Calu3 (cell line): ENCODE measurements around the gene ADI1. TPM values are rescaled to one million over a fixed set of nuclear protein-coding genes. Genes with fewer than 3 reads are reported as not detected.
"Not testable (repeated sequence)": the region's sequence is repeated elsewhere in the genome, so short reads cannot be mapped to it uniquely, and the experiment has no call there.

Experiments used
- BruUV-seq: library from RNA; stranded (reverse); fragments of 400-500 nt; replicated peaks from 2 replicates; lab custom pipeline; 2021; lab: Mats Ljungman, UMichigan
- CTCF ChIA-PET: fragments of 300-600 bp; sonication (Branson Sonifier 250); formaldehyde crosslinking; loops from one replicate; lab custom pipeline; 2022; ENCODE audit warnings: antibody characterized with exemption; lab: Charles Lee
- DNase-seq: peaks from one replicate; pipeline ENCODE4 v3.0.0; 2022
- H3K27ac Mint-ChIP-seq: one replicate; pipeline ENCODE4 v1.8.0; 2022; ENCODE audit warnings: mixed read lengths; ENCODE audit not compliant: unreplicated experiment
- H3K27me3 Mint-ChIP-seq: one replicate; pipeline ENCODE4 v1.8.0; 2022; ENCODE audit warnings: mixed read lengths; ENCODE audit not compliant: unreplicated experiment
- H3K36me3 Mint-ChIP-seq: one replicate; pipeline ENCODE4 v1.8.0; 2022; ENCODE audit warnings: mild to moderate bottlenecking, moderate library complexity, mixed read lengths; ENCODE audit not compliant: insufficient read depth, unreplicated experiment
- H3K4me1 Mint-ChIP-seq: one replicate; pipeline ENCODE4 v1.8.0; 2022; ENCODE audit warnings: mild to moderate bottlenecking, low read depth, mixed read lengths; ENCODE audit not compliant: unreplicated experiment
- H3K4me3 Mint-ChIP-seq: one replicate; pipeline ENCODE4 v1.8.0; 2022; ENCODE audit warnings: mild to moderate bottlenecking, low read depth, moderate library complexity, mixed read lengths; ENCODE audit not compliant: unreplicated experiment
- H3K9me3 Mint-ChIP-seq: one replicate; pipeline ENCODE4 v1.8.0; 2022; ENCODE audit warnings: low read depth, mixed read lengths; ENCODE audit not compliant: unreplicated experiment
- CTCF ChIP-seq: fragments of 200-600 bp; IDR thresholded peaks from one replicate; pipeline ENCODE4 v1.8.0; 2022; ENCODE audit warnings: antibody characterized with exemption; ENCODE audit not compliant: unreplicated experiment
- intact Hi-C: fragments of 100-400 bp; cut with micrococcal nuclease; formaldehyde crosslinking; loops from one replicate; pipeline ENCODE4 v1.10.0; 2022; ENCODE audit not compliant: unreplicated experiment
- total RNA-seq: library from RNA; stranded (reverse); gene quantifications from 2 replicates; pipeline ENCODE4 v1.2.3, GENCODE V29; 2022

Gene ADI1
- total RNA-seq, 1 experiment from 2014 or later, result 32.6 TPM

- Mint-ChIP-seq H3K27ac (no peak overlapping the region), H3K27me3 (no peaks in the 10 kb centered on the region), H3K4me3 (no peak overlapping the region), H3K36me3 (peaks cover 19% of the 10 kb centered on the region), H3K9me3 (no peaks in the 10 kb centered on the region), H3K4me1 (no peaks in the 10 kb centered on the region)
- DNase-seq, result no peak
- CTCF ChIA-PET, result no interaction called here
- intact Hi-C loops, result no loop called here
- no peak for TF ChIP-seq CTCF
- BruUV-seq, result no TSS peak
Measured at GRCh38 chr2:3494984-3495666, 24.2 kb downstream of the ADI1 start.

DNA sequence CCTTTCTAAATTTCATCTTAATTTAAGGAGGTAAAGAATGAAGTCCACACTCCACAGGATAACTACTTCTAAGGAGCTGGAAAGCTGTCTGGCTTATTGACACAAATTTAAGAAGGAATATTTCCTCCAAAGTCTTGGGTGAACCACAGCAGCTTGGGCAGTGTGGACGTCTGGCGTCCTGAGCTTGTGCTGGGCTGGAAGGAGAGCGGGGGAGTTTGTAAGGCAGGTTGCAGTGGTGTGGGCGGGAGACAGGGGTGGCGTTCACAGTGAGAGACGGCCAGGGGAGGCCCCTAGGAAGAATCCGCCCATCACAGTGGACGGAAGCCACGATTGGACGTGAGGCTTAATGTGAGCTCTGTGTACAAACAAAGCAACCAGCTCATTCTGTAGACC is 25.7 kb downstream of the ADI1 start:
- Mint-ChIP-seq H3K4me3 (no peak overlapping the region), H3K27ac (peak overlapping the region; percentile 17), H3K9me3 (no peaks in the 10 kb centered on the region), H3K36me3 (peaks cover 8% of the 10 kb centered on the region), H3K27me3 (no peaks in the 10 kb centered on the region), H3K4me1 (no peaks in the 10 kb centered on the region)
- BruUV-seq, result no TSS peak
- intact Hi-C loops, result no loop called here
- CTCF ChIA-PET, result interaction anchor here (1.5 kb wide), 1 partner anchor 42 kb away, joined by 3 read pairs; no protein-coding TSS in a partner anchor
- no peak for TF ChIP-seq CTCF
- no peak for DNase-seq

- no TSS peak for BruUV-seq
- CTCF ChIA-PET, result interaction anchor here (1.5 kb wide), 1 partner anchor 43 kb away, joined by 3 read pairs; no protein-coding TSS in a partner anchor
- peaks cover 6% of the 10 kb centered on the region for H3K36me3 Mint-ChIP-seq
Measured at GRCh38 chr2:3492951-3493614, 26.2 kb downstream of the ADI1 start.

DNA sequence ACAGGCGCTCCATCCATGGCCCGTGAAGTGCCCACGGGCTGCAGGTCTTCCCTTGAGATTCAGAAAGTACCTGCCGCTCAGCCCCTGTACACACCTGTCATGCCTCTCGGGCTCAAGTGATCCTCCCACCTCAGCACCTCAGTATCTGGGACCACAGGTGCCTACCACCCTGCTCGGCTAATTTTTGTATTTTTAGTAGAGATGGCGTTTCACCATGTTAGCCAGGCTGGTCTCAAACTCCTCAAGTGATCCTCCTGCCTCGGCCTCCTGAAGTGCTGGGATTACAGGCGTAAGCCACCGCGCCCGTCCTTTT is 26.9 kb downstream of the ADI1 start:
- H3K27me3 Mint-ChIP-seq, H3K4me3 Mint-ChIP-seq, H3K9me3 Mint-ChIP-seq, H3K27ac Mint-ChIP-seq, H3K4me1 Mint-ChIP-seq, BruUV-seq, DNase-seq, H3K36me3 Mint-ChIP-seq, intact Hi-C loops, CTCF ChIA-PET: not testable (repeated sequence)

More at GRCh38 chr2:3492951-3493614, 26.2 kb downstream of the ADI1 start:
- intact Hi-C loops, result no loop called here
- Mint-ChIP-seq H3K27me3 (no peaks in the 10 kb centered on the region), H3K9me3 (no peaks in the 10 kb centered on the region), H3K4me1 (no peaks in the 10 kb centered on the region), H3K4me3 (no peak overlapping the region), H3K27ac (peak overlapping the region; percentile 17)
- no peak for TF ChIP-seq CTCF
- no peak for DNase-seq
